SK-N-DZ (cell line): Measurements from ENCODE around the gene CPA2. TPM values are rescaled to one million over a fixed set of nuclear protein-coding genes. Genes with fewer than 3 reads are reported as not detected.
"Not testable (repeated sequence)": the region's sequence is repeated elsewhere in the genome, so short reads cannot be mapped to it uniquely, and the experiment has no call there.

ENCODE experiments used
- DNase-seq: peaks from one replicate; pipeline ENCODE4 v3.0.0-alpha.2; 2015; ENCODE audit warnings: low spot score
- polyA plus RNA-seq, 2 experiments: library from polyadenylated mRNA; depleted of rRNA; stranded (reverse); fragments of >200 nt; gene quantifications; 2 replicates each; pipeline ENCODE4 v1.2.3, GENCODE V29; 2014

CPA2 gene
- polyA plus RNA-seq (2014; cell fraction: cytosol; rRNA removed): not detected in 2 replicates
- not detected in 2 replicates for polyA plus RNA-seq (2014; cell fraction: nucleus; rRNA removed)

- DNase-seq: no peak
These were observed at the start of gene CPA2 for GRCh38 chr7:130266258-130266960. CPA2 (plus strand) TSS chr7:130266863; CDS start chr7:130266882, 19 bp downstream.

GRCh38 chr7:130218806-130219620 lies 47.6 kb upstream of the CPA2 start:
- DNase-seq: no peak

GRCh38 chr7:130219871-130220270 lies 46.8 kb upstream of the CPA2 start:
- DNase-seq: no peak

GRCh38 chr7:130221746-130222145 lies 44.9 kb upstream of the CPA2 start:
- DNase-seq: no peak

- no peak for DNase-seq
These were observed 43.0 kb upstream of the CPA2 start for GRCh38 chr7:130223646-130224045.

GRCh38 chr7:130224210-130224609 lies 42.5 kb upstream of the CPA2 start:
- DNase-seq: no peak

- DNase-seq: not testable (repeated sequence)
These were observed 41.7 kb upstream of the CPA2 start for GRCh38 chr7:130224923-130225322.

GRCh38 chr7:130226333-130226732 lies 40.3 kb upstream of the CPA2 start:
- no peak for DNase-seq

GRCh38 chr7:130227883-130228575 lies 38.6 kb upstream of the CPA2 start:
- peak; percentile 68 for DNase-seq

GRCh38 chr7:130228840-130229502 lies 37.7 kb upstream of the CPA2 start:
- peak; percentile 52 for DNase-seq

GRCh38 chr7:130229981-130230380 lies 36.7 kb upstream of the CPA2 start:
- not testable (repeated sequence) for DNase-seq

GRCh38 chr7:130231792-130232191 lies 34.9 kb upstream of the CPA2 start:
- no peak for DNase-seq

GRCh38 chr7:130232209-130232608 lies 34.5 kb upstream of the CPA2 start:
- DNase-seq: no peak

GRCh38 chr7:130234078-130234477 lies 32.6 kb upstream of the CPA2 start:
- DNase-seq: no peak

- not testable (repeated sequence) for DNase-seq
These were observed 30.3 kb upstream of the CPA2 start for GRCh38 chr7:130236361-130236760.

GRCh38 chr7:130240240-130240639 lies 26.4 kb upstream of the CPA2 start:
- DNase-seq: no peak

GRCh38 chr7:130242198-130243014 lies 24.3 kb upstream of the CPA2 start:
- peak; percentile 32 for DNase-seq

GRCh38 chr7:130243486-130243885 lies 23.2 kb upstream of the CPA2 start:
- DNase-seq: not testable (repeated sequence)

GRCh38 chr7:130246491-130246890 lies 20.2 kb upstream of the CPA2 start:
- DNase-seq: not testable (repeated sequence)

- not testable (repeated sequence) for DNase-seq
These were observed 17.8 kb upstream of the CPA2 start for GRCh38 chr7:130248842-130249241.

GRCh38 chr7:130249626-130250025 lies 17.0 kb upstream of the CPA2 start:
- not testable (repeated sequence) for DNase-seq
